ENCODE results near the gene COX4I2.
"Not testable (repeated sequence)": the region's sequence is repeated elsewhere in the genome, so short reads cannot be mapped to it uniquely, and the experiment has no call there.

The COX4I2 gene

GRCh38 chr20:31632548-31633338 lies 5.0 kb upstream of the COX4I2 start:
- H3K27me3 ChIP-seq (replicated peaks; ENCODE audit: control insufficient read depth, insufficient read depth, low read length, poor library complexity, severe bottlenecking): no peaks in the 10 kb centered on the region
- no peaks in the 10 kb centered on the region for H3K9me3 ChIP-seq (ENCODE audit: control insufficient read depth, low read length)
- no peak overlapping the region for H3K4me3 ChIP-seq (ENCODE audit: insufficient read depth, low read depth, low read length, poor library complexity, severe bottlenecking)
- no peak for DNase-seq
- no peak overlapping the region for H3K27ac ChIP-seq (ENCODE audit: insufficient read depth, low read length, poor library complexity, severe bottlenecking)
- H3K4me1 ChIP-seq (ENCODE audit: control insufficient read depth, insufficient read depth, low read length, poor library complexity, severe bottlenecking): no peaks in the 10 kb centered on the region
- H3K36me3 ChIP-seq (ENCODE audit: control insufficient read depth, insufficient read depth, low read length): no peaks in the 10 kb centered on the region

GRCh38 chr20:31633339-31633914 lies 4.3 kb upstream of the COX4I2 start:
- Histone ChIP-seq H3K4me1 (ENCODE audit: control insufficient read depth, insufficient read depth, low read length, poor library complexity, severe bottlenecking) (no peaks in the 10 kb centered on the region), H3K4me3 (ENCODE audit: insufficient read depth, low read depth, low read length, poor library complexity, severe bottlenecking) (no peak overlapping the region), H3K27me3 (replicated peaks; ENCODE audit: control insufficient read depth, insufficient read depth, low read length, poor library complexity, severe bottlenecking) (no peaks in the 10 kb centered on the region), H3K27ac (ENCODE audit: insufficient read depth, low read length, poor library complexity, severe bottlenecking) (no peak overlapping the region), H3K36me3 (ENCODE audit: control insufficient read depth, insufficient read depth, low read length) (no peaks in the 10 kb centered on the region), H3K9me3 (ENCODE audit: control insufficient read depth, low read length) (no peaks in the 10 kb centered on the region)
- DNase-seq: no peak

GRCh38 chr20:31638317-31638716 lies 605 bp downstream of the COX4I2 start:
- Histone ChIP-seq H3K4me3 (ENCODE audit: insufficient read depth, low read depth, low read length, poor library complexity, severe bottlenecking) (no peak overlapping the region), H3K9me3 (ENCODE audit: control insufficient read depth, low read length) (no peaks in the 10 kb centered on the region), H3K36me3 (ENCODE audit: control insufficient read depth, insufficient read depth, low read length) (no peaks in the 10 kb centered on the region), H3K27me3 (replicated peaks; ENCODE audit: control insufficient read depth, insufficient read depth, low read length, poor library complexity, severe bottlenecking) (no peaks in the 10 kb centered on the region), H3K27ac (ENCODE audit: insufficient read depth, low read length, poor library complexity, severe bottlenecking) (no peak overlapping the region), H3K4me1 (ENCODE audit: control insufficient read depth, insufficient read depth, low read length, poor library complexity, severe bottlenecking) (no peaks in the 10 kb centered on the region)
- DNase-seq: no peak

- Histone ChIP-seq H3K9me3 (ENCODE audit: control insufficient read depth, low read length) (no peaks in the 10 kb centered on the region), H3K27ac (ENCODE audit: insufficient read depth, low read length, poor library complexity, severe bottlenecking) (no peak overlapping the region), H3K4me3 (ENCODE audit: insufficient read depth, low read depth, low read length, poor library complexity, severe bottlenecking) (no peak overlapping the region), H3K36me3 (ENCODE audit: control insufficient read depth, insufficient read depth, low read length) (no peaks in the 10 kb centered on the region), H3K27me3 (replicated peaks; ENCODE audit: control insufficient read depth, insufficient read depth, low read length, poor library complexity, severe bottlenecking) (no peaks in the 10 kb centered on the region), H3K4me1 (ENCODE audit: control insufficient read depth, insufficient read depth, low read length, poor library complexity, severe bottlenecking) (no peaks in the 10 kb centered on the region)
- no peak for DNase-seq
These were observed 1.1 kb downstream of the COX4I2 start for GRCh38 chr20:31638816-31639215.

GRCh38 chr20:31640259-31640658 lies 2.5 kb downstream of the COX4I2 start:
- no peaks in the 10 kb centered on the region for H3K36me3 ChIP-seq (ENCODE audit: control insufficient read depth, insufficient read depth, low read length)
- H3K9me3 ChIP-seq (ENCODE audit: control insufficient read depth, low read length): no peaks in the 10 kb centered on the region
- no peak overlapping the region for H3K27ac ChIP-seq (ENCODE audit: insufficient read depth, low read length, poor library complexity, severe bottlenecking)
- no peaks in the 10 kb centered on the region for H3K27me3 ChIP-seq (replicated peaks; ENCODE audit: control insufficient read depth, insufficient read depth, low read length, poor library complexity, severe bottlenecking)
- no peaks in the 10 kb centered on the region for H3K4me1 ChIP-seq (ENCODE audit: control insufficient read depth, insufficient read depth, low read length, poor library complexity, severe bottlenecking)
- no peak for DNase-seq
- H3K4me3 ChIP-seq (ENCODE audit: insufficient read depth, low read depth, low read length, poor library complexity, severe bottlenecking): no peak overlapping the region

GRCh38 chr20:31641391-31641790 lies 3.7 kb downstream of the COX4I2 start:
- no peak overlapping the region for H3K27ac ChIP-seq (ENCODE audit: insufficient read depth, low read length, poor library complexity, severe bottlenecking)
- no peaks in the 10 kb centered on the region for H3K9me3 ChIP-seq (ENCODE audit: control insufficient read depth, low read length)
- no peaks in the 10 kb centered on the region for H3K36me3 ChIP-seq (ENCODE audit: control insufficient read depth, insufficient read depth, low read length)
- no peaks in the 10 kb centered on the region for H3K4me1 ChIP-seq (ENCODE audit: control insufficient read depth, insufficient read depth, low read length, poor library complexity, severe bottlenecking)
- no peaks in the 10 kb centered on the region for H3K27me3 ChIP-seq (replicated peaks; ENCODE audit: control insufficient read depth, insufficient read depth, low read length, poor library complexity, severe bottlenecking)
- DNase-seq: no peak
- H3K4me3 ChIP-seq (ENCODE audit: insufficient read depth, low read depth, low read length, poor library complexity, severe bottlenecking): no peak overlapping the region

GRCh38 chr20:31642837-31643236 lies 5.1 kb downstream of the COX4I2 start:
- H3K36me3 ChIP-seq (ENCODE audit: control insufficient read depth, insufficient read depth, low read length): no peaks in the 10 kb centered on the region
- no peak overlapping the region for H3K4me3 ChIP-seq (ENCODE audit: insufficient read depth, low read depth, low read length, poor library complexity, severe bottlenecking)
- no peaks in the 10 kb centered on the region for H3K4me1 ChIP-seq (ENCODE audit: control insufficient read depth, insufficient read depth, low read length, poor library complexity, severe bottlenecking)
- no peak for DNase-seq
- no peak overlapping the region for H3K27ac ChIP-seq (ENCODE audit: insufficient read depth, low read length, poor library complexity, severe bottlenecking)
- no peaks in the 10 kb centered on the region for H3K9me3 ChIP-seq (ENCODE audit: control insufficient read depth, low read length)
- H3K27me3 ChIP-seq (replicated peaks; ENCODE audit: control insufficient read depth, insufficient read depth, low read length, poor library complexity, severe bottlenecking): no peaks in the 10 kb centered on the region

- Histone ChIP-seq H3K4me3 (ENCODE audit: insufficient read depth, low read depth, low read length, poor library complexity, severe bottlenecking) (no peak overlapping the region), H3K27ac (ENCODE audit: insufficient read depth, low read length, poor library complexity, severe bottlenecking) (no peak overlapping the region), H3K27me3 (replicated peaks; ENCODE audit: control insufficient read depth, insufficient read depth, low read length, poor library complexity, severe bottlenecking) (no peaks in the 10 kb centered on the region), H3K9me3 (ENCODE audit: control insufficient read depth, low read length) (no peaks in the 10 kb centered on the region), H3K4me1 (ENCODE audit: control insufficient read depth, insufficient read depth, low read length, poor library complexity, severe bottlenecking) (no peaks in the 10 kb centered on the region), H3K36me3 (ENCODE audit: control insufficient read depth, insufficient read depth, low read length) (no peaks in the 10 kb centered on the region)
- DNase-seq: no peak
These were observed 5.8 kb downstream of the COX4I2 start for GRCh38 chr20:31643522-31643921.

GRCh38 chr20:31644701-31645100 lies 7.0 kb downstream of the COX4I2 start:
- H3K27ac ChIP-seq (ENCODE audit: insufficient read depth, low read length, poor library complexity, severe bottlenecking): no peak overlapping the region

GRCh38 chr20:31648104-31648503 lies 10.4 kb downstream of the COX4I2 start:
- H3K4me3 ChIP-seq (ENCODE audit: insufficient read depth, low read depth, low read length, poor library complexity, severe bottlenecking); H3K9me3 ChIP-seq (ENCODE audit: control insufficient read depth, low read length); DNase-seq; H3K36me3 ChIP-seq (ENCODE audit: control insufficient read depth, insufficient read depth, low read length); H3K27ac ChIP-seq (ENCODE audit: insufficient read depth, low read length, poor library complexity, severe bottlenecking); H3K27me3 ChIP-seq (replicated peaks; ENCODE audit: control insufficient read depth, insufficient read depth, low read length, poor library complexity, severe bottlenecking); H3K4me1 ChIP-seq (ENCODE audit: control insufficient read depth, insufficient read depth, low read length, poor library complexity, severe bottlenecking): not testable (repeated sequence)

More at GRCh38 chr20:31644701-31645100, 7.0 kb downstream of the COX4I2 start:
- H3K4me3 ChIP-seq (ENCODE audit: insufficient read depth, low read depth, low read length, poor library complexity, severe bottlenecking): no peak overlapping the region
- H3K9me3 ChIP-seq (ENCODE audit: control insufficient read depth, low read length): no peaks in the 10 kb centered on the region
- H3K36me3 ChIP-seq (ENCODE audit: control insufficient read depth, insufficient read depth, low read length): no peaks in the 10 kb centered on the region
- no peaks in the 10 kb centered on the region for H3K4me1 ChIP-seq (ENCODE audit: control insufficient read depth, insufficient read depth, low read length, poor library complexity, severe bottlenecking)
- no peaks in the 10 kb centered on the region for H3K27me3 ChIP-seq (replicated peaks; ENCODE audit: control insufficient read depth, insufficient read depth, low read length, poor library complexity, severe bottlenecking)
- DNase-seq: no peak

Data from effector memory CD4-positive, alpha-beta T cell (primary cell).